Thyroid gland (tissue), 4 donors: Measurements from ENCODE around the gene PCNT.

Experiments
- POLR2A ChIP-seq, 2 donors: fragments of 450-650 bp; IDR thresholded peaks; one replicate each; pipeline ENCODE4 v1.6.1; 2017; ENCODE audit warnings: antibody characterized with exemption in 2 of 2, mild to moderate bottlenecking in 2 of 2, moderate library complexity in 1 of 2
- TF ChIP-seq, protein P1 (sequence below), 6 experiments: fragments of 200-600 bp in 3 of 6; fragments of 450-650 bp in 3 of 6; sonication (generic) in 3 of 6; IDR thresholded peaks; one replicate each; pipeline ENCODE4 v1.5.1; 2016 to 2019; ENCODE audit warnings: antibody characterized with exemption in 6 of 6, mild to moderate bottlenecking in 2 of 6, inconsistent platforms in 1 of 6, moderate library complexity in 1 of 6

DNA sequence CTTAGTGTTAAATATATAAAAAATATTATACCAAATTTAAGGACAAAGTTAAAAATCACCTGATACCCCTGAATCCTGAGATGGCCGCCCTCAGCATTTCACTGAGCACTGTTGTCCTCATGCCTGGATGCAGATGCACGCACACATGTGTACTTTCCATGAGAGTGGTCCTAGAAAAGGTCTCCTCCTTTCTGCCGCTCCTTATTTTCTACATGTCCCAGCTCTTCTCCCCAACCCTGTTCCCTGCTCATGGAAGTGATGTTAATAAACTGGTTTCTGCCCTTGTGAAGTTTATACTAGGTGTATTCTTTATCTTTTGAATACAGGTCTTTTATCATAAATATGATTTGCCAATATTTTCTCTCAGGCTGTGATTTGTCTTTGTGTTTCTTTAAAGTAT lies 167.6 kb downstream of the PCNT start:
- TF ChIP-seq, protein P1, sequence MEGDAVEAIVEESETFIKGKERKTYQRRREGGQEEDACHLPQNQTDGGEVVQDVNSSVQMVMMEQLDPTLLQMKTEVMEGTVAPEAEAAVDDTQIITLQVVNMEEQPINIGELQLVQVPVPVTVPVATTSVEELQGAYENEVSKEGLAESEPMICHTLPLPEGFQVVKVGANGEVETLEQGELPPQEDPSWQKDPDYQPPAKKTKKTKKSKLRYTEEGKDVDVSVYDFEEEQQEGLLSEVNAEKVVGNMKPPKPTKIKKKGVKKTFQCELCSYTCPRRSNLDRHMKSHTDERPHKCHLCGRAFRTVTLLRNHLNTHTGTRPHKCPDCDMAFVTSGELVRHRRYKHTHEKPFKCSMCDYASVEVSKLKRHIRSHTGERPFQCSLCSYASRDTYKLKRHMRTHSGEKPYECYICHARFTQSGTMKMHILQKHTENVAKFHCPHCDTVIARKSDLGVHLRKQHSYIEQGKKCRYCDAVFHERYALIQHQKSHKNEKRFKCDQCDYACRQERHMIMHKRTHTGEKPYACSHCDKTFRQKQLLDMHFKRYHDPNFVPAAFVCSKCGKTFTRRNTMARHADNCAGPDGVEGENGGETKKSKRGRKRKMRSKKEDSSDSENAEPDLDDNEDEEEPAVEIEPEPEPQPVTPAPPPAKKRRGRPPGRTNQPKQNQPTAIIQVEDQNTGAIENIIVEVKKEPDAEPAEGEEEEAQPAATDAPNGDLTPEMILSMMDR (IDR thresholded peaks at IDR 0.05), result no peak
- no peak for TF ChIP-seq POLR2A (IDR thresholded peaks at IDR 0.05)
